Fibroblast of mammary gland (primary cell): ENCODE measurements around the gene ZFP37.
"Not testable (repeated sequence)": the region's sequence is repeated elsewhere in the genome, so short reads cannot be mapped to it uniquely, and the experiment has no call there.

ENCODE experiments used
- DNase-seq: peaks from one replicate; pipeline ENCODE4 v3.0.0-alpha.2; 2010; ENCODE audit warnings: low read depth
- H3K4me3 ChIP-seq: 2 replicates; pipeline ENCODE4 v1.5.1; 2011; ENCODE audit warnings: low read depth, mild to moderate bottlenecking, low read length, moderate library complexity; ENCODE audit not compliant: control insufficient read depth
- CTCF ChIP-seq: conservative IDR thresholded peaks from 2 replicates; pipeline ENCODE4 v1.5.1; 2011; ENCODE audit warnings: low read depth, low read length, inconsistent platforms; ENCODE audit not compliant: control insufficient read depth, insufficient read depth

ZFP37 gene

DNA sequence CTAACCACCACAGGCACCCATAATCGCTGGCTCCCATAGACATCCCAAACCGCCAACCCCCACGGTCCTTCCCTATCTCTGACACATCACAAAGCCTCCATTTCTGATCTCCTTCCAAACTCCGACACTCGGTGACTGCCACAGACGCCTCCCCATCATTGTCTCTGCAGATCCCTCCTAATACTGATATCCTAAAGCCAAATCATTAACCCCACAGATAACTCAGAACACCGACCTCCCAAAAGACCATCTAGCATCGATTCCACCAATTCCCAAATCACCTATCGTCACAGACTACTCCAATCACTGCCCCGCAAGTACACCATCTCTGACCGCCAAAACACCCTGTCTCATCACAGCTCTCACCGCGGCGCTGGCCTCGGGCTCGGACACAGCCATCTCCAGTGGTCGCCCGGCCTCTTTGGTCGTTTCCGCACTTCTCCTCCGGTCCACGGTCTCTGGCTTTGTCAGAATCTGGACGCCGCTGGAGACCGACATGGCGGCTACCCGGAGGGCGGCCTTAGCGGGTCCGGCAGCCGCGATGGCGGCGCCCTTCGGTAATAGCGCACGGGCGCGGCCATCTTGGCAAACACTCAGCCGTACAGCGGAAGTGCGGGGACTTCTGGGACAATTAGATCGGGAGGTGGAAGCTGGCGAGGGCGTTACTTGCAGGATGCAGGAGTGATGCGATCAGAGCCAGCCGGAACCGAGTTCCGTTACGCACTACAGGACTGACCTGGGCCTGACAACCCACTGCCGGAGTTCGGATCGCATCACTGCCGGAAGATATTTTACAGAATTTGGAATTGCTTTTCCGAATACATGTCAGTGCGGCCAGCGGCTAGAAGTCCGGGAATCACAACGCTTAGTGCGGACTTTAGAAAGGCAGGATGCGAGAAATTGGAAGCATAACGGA is at the start of gene ZFP37:
TSS of gene ZFP37 (minus strand) at position 534 of the 916 bp plus-strand sequence. CDS start at position 498, 36 bp downstream.
- peak within 1 kb of the TSS; percentile 76 for H3K4me3 ChIP-seq
- no peak for TF ChIP-seq CTCF
- DNase-seq = peak; percentile 94

DNA sequence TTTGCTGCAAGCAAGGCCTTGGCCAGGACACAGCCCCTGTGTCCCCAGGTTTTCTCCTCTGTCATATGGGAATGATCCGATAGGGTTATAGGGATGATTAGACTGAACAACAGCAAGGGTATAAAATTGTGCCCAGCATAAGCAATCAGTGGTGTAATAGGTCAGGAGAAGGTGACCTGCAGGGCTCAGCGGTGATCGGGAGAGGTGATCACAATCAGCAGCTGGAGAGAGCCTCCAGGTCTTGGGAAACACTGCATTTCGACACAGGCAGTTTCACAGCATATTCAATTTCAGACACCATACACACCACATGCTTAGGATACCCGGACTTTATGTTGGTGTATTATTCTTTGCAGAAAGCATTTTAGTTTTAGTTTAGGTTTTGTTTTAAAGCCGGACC is 48.8 kb upstream of the ZFP37 start:
- H3K4me3 ChIP-seq, DNase-seq: not testable (repeated sequence)

- no peak for TF ChIP-seq CTCF
These were observed 39.0 kb upstream of the ZFP37 start for GRCh38 chr9:113095561-113095960.

GRCh38 chr9:113089924-113090323 is 33.4 kb upstream of the ZFP37 start:
- H3K4me3 ChIP-seq, DNase-seq: not testable (repeated sequence)

More at GRCh38 chr9:113095561-113095960, 39.0 kb upstream of the ZFP37 start:
- DNase-seq = no peak
- no peak overlapping the region for H3K4me3 ChIP-seq

GRCh38 chr9:113089143-113089505 is 32.6 kb upstream of the ZFP37 start:
- DNase-seq, H3K4me3 ChIP-seq: not testable (repeated sequence)

- H3K4me3 ChIP-seq = not testable (repeated sequence)
- DNase-seq = peak; percentile 34
These were observed 32.1 kb upstream of the ZFP37 start for GRCh38 chr9:113088456-113089142.

GRCh38 chr9:113062932-113063310 is 6.4 kb upstream of the ZFP37 start:
- DNase-seq = peak; percentile 7
- not testable (repeated sequence) for H3K4me3 ChIP-seq

GRCh38 chr9:113062256-113062931 is 5.9 kb upstream of the ZFP37 start:
- not testable (repeated sequence) for H3K4me3 ChIP-seq, DNase-seq

DNA sequence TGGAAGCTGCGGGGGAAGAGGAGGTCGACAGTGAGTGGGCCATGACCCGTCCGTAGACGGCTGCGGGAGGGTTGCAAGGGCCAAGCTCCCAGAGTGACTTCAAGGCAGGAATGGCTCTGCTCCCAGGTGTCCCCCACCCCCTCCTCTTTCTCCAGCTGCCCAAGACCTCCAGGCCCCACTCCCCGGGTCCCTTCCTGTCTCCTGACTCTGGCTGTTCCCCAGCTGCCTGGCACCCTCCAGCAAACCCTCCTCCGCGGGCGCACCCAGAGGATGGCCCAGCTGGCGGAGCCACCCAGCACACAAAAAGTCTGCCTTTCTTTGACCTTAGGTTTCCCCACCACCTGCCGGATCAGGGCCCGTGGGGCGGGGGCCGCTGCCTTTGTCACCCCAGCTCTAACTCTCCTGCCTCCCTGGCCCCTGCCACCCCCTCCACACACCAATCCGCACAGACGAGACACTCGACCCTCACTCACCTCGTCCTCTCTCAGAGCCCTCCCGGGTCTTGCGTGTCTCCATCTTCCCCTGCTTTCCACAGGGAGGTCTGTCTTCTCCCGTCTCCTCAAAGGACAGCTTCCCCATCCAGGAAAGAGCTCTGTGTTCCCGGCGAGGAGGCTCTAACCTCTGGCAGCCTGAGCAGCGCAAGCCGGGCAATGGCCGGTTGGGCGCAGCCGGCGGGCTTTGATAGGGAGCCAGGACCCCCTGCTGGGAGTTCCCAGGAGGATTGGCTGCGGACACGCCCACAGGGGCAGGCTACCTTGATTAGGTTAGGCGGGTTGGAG is 4.7 kb upstream of the ZFP37 start:
- DNase-seq, H3K4me3 ChIP-seq: not testable (repeated sequence)

GRCh38 chr9:113059581-113060284 is 3.2 kb upstream of the ZFP37 start:
- H3K4me3 ChIP-seq, DNase-seq: not testable (repeated sequence)
